Epithelial cell of umbilical artery (primary cell): ENCODE measurements around the gene CD1C. TPM values are rescaled to one million over a fixed set of nuclear protein-coding genes. Genes with fewer than 3 reads are reported as not detected.

Experiments used
- total RNA-seq: library from RNA; depleted of rRNA; stranded (reverse); fragments of >200 nt; gene quantifications from 2 replicates; pipeline ENCODE4 v1.2.3, GENCODE V29; 2014

The CD1C gene
- not detected in 2 replicates for total RNA-seq

DNA sequence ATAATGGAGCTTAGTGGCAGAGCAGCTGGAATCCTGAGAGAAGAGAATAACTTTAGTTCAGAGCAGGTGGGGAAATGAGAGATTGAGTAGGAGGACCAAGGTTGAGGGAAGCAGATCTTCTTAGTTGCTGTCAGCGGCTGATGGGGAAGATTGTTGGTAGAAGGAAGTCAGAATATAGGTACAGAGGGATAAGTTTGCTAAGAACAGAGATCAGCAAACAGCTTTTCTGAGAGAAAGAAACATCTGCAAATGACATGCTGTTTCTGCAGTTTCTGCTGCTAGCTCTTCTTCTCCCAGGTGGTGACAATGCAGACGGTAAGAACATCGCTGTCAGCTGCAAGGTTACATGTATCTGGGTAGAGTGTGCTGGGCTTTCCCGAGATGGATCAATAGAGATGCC is at the start of gene CD1C:
Gene CD1C (plus strand): TSS at position 113 of the 400 bp plus-strand sequence. CDS start 142 bp downstream, at position 255.

DNA sequence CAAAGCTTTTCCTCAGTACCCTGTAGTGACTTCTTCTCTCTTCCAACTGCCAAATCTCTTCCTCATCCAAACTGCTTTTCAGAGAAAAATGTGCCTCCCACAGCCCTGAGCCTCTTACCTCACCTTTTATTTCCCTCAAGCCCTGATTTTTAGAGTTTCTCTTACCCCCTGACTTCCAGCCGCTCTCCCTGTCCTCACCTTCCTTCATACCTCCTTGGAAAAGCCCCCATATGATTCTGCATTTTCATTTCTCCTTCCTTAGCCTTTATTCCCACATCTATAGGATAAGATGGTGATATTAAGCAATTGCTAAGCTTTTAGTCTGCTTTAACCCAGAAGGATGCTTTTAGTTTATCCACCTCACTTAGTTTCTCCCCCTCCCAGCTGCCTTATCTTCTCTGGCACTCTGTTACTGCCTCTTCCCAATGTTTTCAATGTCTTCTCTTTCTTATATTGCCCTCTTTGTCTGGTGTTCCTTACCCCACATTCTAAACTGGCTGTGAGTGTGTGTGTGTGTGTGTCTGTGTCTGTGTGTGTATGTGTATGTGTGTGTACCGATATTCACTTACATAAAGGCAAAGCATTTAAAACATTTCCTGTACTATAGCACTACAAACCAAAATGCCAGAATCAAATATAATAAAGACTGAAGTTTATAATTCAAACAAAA is 41.9 kb downstream of the CD1C start, which contains the start of gene CD1B:
Gene CD1B (minus strand): TSS at position 51 of the 670 bp plus-strand sequence. CDS start 108 bp downstream, outside the sequence.

Other genes with a start within 250 kb of the CD1C start
- gene CD1D, start 109.0 kb upstream of the CD1C start, total RNA-seq = not detected in 2 replicates
- under 0.01 TPM in 1 of 2 replicates, not detected in the other for gene CD1A, start 35.5 kb upstream of the CD1C start, total RNA-seq
- gene CD1B, start 41.6 kb downstream of the CD1C start, total RNA-seq = not detected in 2 replicates
- gene CD1E, start 64.0 kb downstream of the CD1C start, total RNA-seq = not detected in 2 replicates
- gene OR10T2, start 109.5 kb downstream of the CD1C start, total RNA-seq = not detected in 2 replicates
- not detected in 2 replicates for gene OR10K2, start 136.3 kb downstream of the CD1C start, total RNA-seq
- not detected in 2 replicates for gene OR10K1, start 171.9 kb downstream of the CD1C start, total RNA-seq
- gene OR10R2, start 182.3 kb downstream of the CD1C start, total RNA-seq = not detected in 2 replicates